Adrenal gland (tissue), 12 donors: ENCODE measurements around the gene BAHCC1. TPM values are rescaled to one million over a fixed set of nuclear protein-coding genes. Genes with fewer than 3 reads are reported as not detected.

Source experiments
- DNase-seq, 7 donors: peaks; one replicate each; pipeline ENCODE4 v3.0.0-alpha.2; 2019 to 2020
- H3K27ac ChIP-seq, 5 donors: fragments of 200-600 bp; sonication (generic) in 4 of 5; 1 replicate in 3 of 5; 2 replicates in 2 of 5; pipeline versions ENCODE4 v1.5.1 to v1.8.0; 2016 to 2020; ENCODE audit warnings: mild to moderate bottlenecking in 1 of 5
- H3K27me3 ChIP-seq: fragments of 200-600 bp; 2 replicates; pipeline ENCODE4 v1.8.0; 2021
- H3K36me3 ChIP-seq, 2 donors: fragments of 200-600 bp; replicated peaks in 1 of 2; 1 replicate in 1 of 2; 2 replicates in 1 of 2; pipeline versions ENCODE4 v1.5.1 to v1.8.0; 2018 to 2022
- H3K4me1 ChIP-seq, 2 donors: fragments of 200-600 bp; replicated peaks in 1 of 2; 1 replicate in 1 of 2; 2 replicates in 1 of 2; pipeline versions ENCODE4 v1.5.1 to v1.8.0; 2018 to 2021
- H3K4me3 ChIP-seq, 4 donors: fragments of 200-600 bp; sonication (generic) in 3 of 4; one replicate each; pipeline ENCODE4 v1.5.1; 2016 to 2018
- H3K9me3 ChIP-seq, 3 donors: fragments of 200-600 bp; sonication (generic) in 1 of 3; replicated peaks in 1 of 3; 1 replicate in 2 of 3; 2 replicates in 1 of 3; pipeline versions ENCODE4 v1.5.1 to v1.8.0; 2016 to 2021
- CTCF ChIP-seq, 6 experiments: fragments of 450-650 bp in 4 of 6; fragments of 200-600 bp in 2 of 6; sonication (generic) in 1 of 6; IDR thresholded peaks; 1 replicate in 5 of 6; 2 replicates in 1 of 6; pipeline versions ENCODE4 v1.5.1 to v1.8.0; 2016 to 2021; ENCODE audit warnings: antibody characterized with exemption in 6 of 6, mild to moderate bottlenecking in 2 of 6, moderate library complexity in 1 of 6
- POLR2A ChIP-seq, 2 donors: fragments of 450-650 bp; IDR thresholded peaks; one replicate each; pipeline ENCODE4 v1.6.1; 2017; ENCODE audit warnings: antibody characterized with exemption in 2 of 2, mild to moderate bottlenecking in 2 of 2, moderate library complexity in 1 of 2
- WGBS, 4 donors: extraction: QIAGEN DNeasy Blood & Tissue Kit in 2 of 4; methylation state at CpG; one replicate each; pipeline versions ENCODE4 v1.1.5 to v1.1.7; 2013 to 2017; 5-methylcytosine and 5-hydroxymethylcytosine counted together
- intact Hi-C, 2 donors: fragments of 100-400 bp; cut with DNase I; formaldehyde crosslinking; loops; one replicate each; pipeline versions ENCODE4 v1.14.1 to v1.15.0; 2022 to 2023
- polyA plus RNA-seq, 3 donors: library from polyadenylated mRNA; stranded (reverse); fragments of 200-250 nt in 2 of 3; fragments of 350-450 nt in 1 of 3; fragmentation: Illumina TruSeq in 1 of 3; extraction: RNeasy Lipid Tissue Mini Kit (QIAGEN cat#74804) in 1 of 3; gene quantifications; one replicate each; pipeline ENCODE4 v1.2.3, GENCODE V29; 2013 to 2014
- total RNA-seq, 9 donors: library from RNA; depleted of rRNA in 4 of 9; stranded (reverse); fragments of >200 nt in 4 of 9; fragments of 120-200 nt in 1 of 9; fragmentation: NEBNext Ultra II Directional in 1 of 9; extraction: Animal tissue kit (Norgen Biotek cat#: 25700) in 1 of 9; gene quantifications; one replicate each; pipeline versions ENCODE4 v1.1.0 to v1.2.4, GENCODE V29; 2013 to 2023
- donor health status: healthy with polysubstance abuse.
- donor health status: Bipolar disorder and iron deficiency.
- donor health status: DM: yes; HTN: yes; CAD: no.
- donor health status: DM: no; HTN: no; CAD: no.
- donor health status: DM: no; HTN: no; CAD: no.
- donor health status: DM: yes; HTN: yes; CAD: no.

Gene BAHCC1
- total and polyA plus RNA-seq, 12 donors, result 1.7 to 68.0 (median 18.4) TPM

DNA sequence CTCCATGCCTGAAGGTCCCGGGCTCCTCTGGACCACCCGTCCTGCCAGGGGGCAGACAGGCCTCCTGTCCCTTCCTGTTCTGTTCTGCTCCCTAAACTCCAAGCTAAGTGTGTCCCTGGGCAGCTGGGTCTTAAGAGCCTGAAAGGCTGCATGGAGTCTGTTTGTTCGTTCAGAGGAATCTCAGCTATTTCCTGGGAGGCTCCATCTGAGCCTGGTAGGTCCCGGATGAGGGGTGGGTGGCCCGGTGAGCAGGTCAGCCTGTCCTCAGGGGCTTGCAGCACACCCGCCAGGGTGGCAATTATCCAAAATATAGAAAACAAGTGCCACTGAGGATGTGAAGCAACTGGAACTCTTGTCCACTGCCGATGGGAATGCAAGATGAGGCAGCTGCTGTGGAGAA is 104.8 kb downstream of the BAHCC1 start:
- H3K27ac ChIP-seq, result no peak overlapping the region
- intact Hi-C loops, result no loop called here
- no peak for DNase-seq
- TF ChIP-seq POLR2A (IDR thresholded peaks at IDR 0.05) (no peak), CTCF (IDR thresholded peaks at IDR 0.05) (no peak)
- H3K9me3 ChIP-seq, result no peaks in the 10 kb centered on the region
- no peaks in the 10 kb centered on the region for H3K36me3 ChIP-seq
- H3K4me1 ChIP-seq, result no peaks in the 10 kb centered on the region
- whole genome bisulfite sequencing, 4 donors, result 61 to 70% (median 70%) methylated on average over 5 to 7 of the region's 7 CpGs
- no peaks in the 10 kb centered on the region for H3K27me3 ChIP-seq
- no peak overlapping the region for H3K4me3 ChIP-seq

DNA sequence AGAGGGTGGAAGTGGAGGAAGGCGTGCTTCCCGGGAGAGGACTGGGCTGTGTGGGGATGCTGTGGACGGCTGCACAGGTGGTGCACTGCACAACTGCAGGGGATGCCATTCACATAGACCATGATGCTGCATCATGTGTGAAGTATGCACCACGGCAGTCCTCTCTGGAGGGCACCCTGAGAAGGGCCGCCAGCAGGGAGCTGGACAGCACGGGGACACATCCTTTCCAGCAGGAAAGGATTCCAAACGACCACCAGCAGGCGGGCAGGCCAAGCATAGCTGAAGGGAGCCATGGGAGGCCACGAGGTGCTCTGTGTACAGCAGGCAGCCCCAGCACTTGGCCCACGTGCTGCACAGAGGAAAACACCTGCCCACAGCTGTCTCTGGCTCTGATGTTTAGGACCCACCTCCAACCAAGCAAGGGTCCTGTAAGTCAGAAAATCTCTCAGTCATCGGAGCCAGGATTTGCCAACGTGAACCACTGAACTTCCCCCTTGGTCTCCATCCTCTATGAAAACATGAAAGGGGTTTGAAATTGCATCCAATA is 107.3 kb downstream of the BAHCC1 start:
- H3K9me3 ChIP-seq, result no peaks in the 10 kb centered on the region
- no peak overlapping the region for H3K4me3 ChIP-seq
- 66 to 79% (median 76%) methylated on average over 7 to 12 of the region's 12 CpGs for WGBS, 4 donors
- no peak for DNase-seq
- H3K36me3 ChIP-seq, result no peaks in the 10 kb centered on the region
- H3K4me1 ChIP-seq, result no peaks in the 10 kb centered on the region
- TF ChIP-seq POLR2A (IDR thresholded peaks at IDR 0.05) (no peak), CTCF (IDR thresholded peaks at IDR 0.05) (no peak)
- intact Hi-C loops, result no loop called here
- H3K27ac ChIP-seq, result no peak overlapping the region
- H3K27me3 ChIP-seq, result no peaks in the 10 kb centered on the region

GRCh38 chr17:81503619-81504018 is 108.4 kb downstream of the BAHCC1 start:
- Histone ChIP-seq H3K4me1 (no peaks in the 10 kb centered on the region), H3K27ac (no peak overlapping the region), H3K9me3 (no peaks in the 10 kb centered on the region), H3K4me3 (no peak overlapping the region), H3K36me3 (no peaks in the 10 kb centered on the region), H3K27me3 (no peaks in the 10 kb centered on the region)
- TF ChIP-seq POLR2A (IDR thresholded peaks at IDR 0.05), result no peak
- intact Hi-C loops, result no loop called here
- DNase-seq, result no peak

DNA sequence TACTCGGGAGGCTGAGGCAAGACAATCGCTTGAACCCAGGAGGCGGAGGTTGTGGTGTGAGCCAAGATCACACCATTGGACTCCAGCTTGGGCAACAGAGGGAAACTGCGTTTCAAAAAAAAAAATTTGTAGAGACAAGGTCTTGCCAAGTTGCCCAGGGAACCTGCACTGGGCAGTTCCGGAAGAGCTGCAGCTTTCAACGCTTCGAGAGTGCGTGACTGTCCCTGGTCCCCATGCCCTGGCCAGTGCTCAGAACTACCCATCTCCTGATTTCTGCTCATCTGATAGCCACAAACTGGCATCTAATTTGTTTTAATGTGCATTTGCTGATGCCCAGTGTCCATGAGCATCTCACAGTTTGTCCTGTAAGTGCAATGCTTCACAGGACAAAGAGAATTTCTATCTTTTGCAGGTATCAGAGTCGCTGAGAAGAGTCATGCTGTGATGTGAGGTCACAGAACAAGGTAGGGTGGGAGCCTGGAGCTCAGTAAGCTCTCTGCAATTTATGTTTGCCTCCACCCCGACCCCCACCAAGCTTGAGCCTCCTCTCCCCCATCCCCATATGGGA is 113.5 kb downstream of the BAHCC1 start:
- H3K27ac ChIP-seq, result peak overlapping the region in 1 of 5 donors; percentile 30
- intact Hi-C loops, result no loop called here
- WGBS, 4 donors, result 51 to 56% (median 55%) methylated on average over 10 of the region's 10 CpGs
- H3K4me3 ChIP-seq, result peak overlapping the region in 1 of 4 donors; percentile 92
- peaks cover 15 to 30% of the 10 kb centered on the region in 2 donors for H3K4me1 ChIP-seq
- DNase-seq, result peak in 3 of 7 donors; percentile 40 to 66 (median 59)
- H3K27me3 ChIP-seq, result no peaks in the 10 kb centered on the region
- no peaks in the 10 kb centered on the region for H3K9me3 ChIP-seq
- peaks cover 0 to 32% of the 10 kb centered on the region in 2 donors for H3K36me3 ChIP-seq
- TF ChIP-seq POLR2A (IDR thresholded peaks at IDR 0.05), result no peak
- TF ChIP-seq CTCF (IDR thresholded peaks at IDR 0.05), result no peak
